IPS-18a (cell line): ENCODE data around the gene SULT6B1.

ENCODE experiments used
- H3K27ac ChIP-seq: one replicate; pipeline ENCODE4 v1.5.1; 2013; ENCODE audit warnings: low read length
- H3K27me3 ChIP-seq: one replicate; pipeline ENCODE4 v1.6.1; 2013; ENCODE audit warnings: mild to moderate bottlenecking, low read length; ENCODE audit not compliant: control insufficient read depth, insufficient read depth
- H3K36me3 ChIP-seq: one replicate; pipeline ENCODE4 v1.6.1; 2013; ENCODE audit warnings: low read depth, low read length; ENCODE audit not compliant: control insufficient read depth
- H3K4me1 ChIP-seq: one replicate; pipeline ENCODE4 v1.6.1; 2013; ENCODE audit warnings: low read depth, low read length; ENCODE audit not compliant: control insufficient read depth
- H3K4me3 ChIP-seq: one replicate; pipeline ENCODE4 v1.5.1; 2013; ENCODE audit warnings: low read length
- H3K9ac ChIP-seq: one replicate; pipeline ENCODE4 v1.6.1; 2013; ENCODE audit warnings: mild to moderate bottlenecking, low read length, moderate library complexity
- H3K9me3 ChIP-seq: one replicate; pipeline ENCODE4 v1.6.1; 2013; ENCODE audit warnings: low read depth, low read length; ENCODE audit not compliant: control insufficient read depth

SULT6B1 gene

GRCh38 chr2:37132914-37133313 lies 55.6 kb downstream of the SULT6B1 start:
- Histone ChIP-seq H3K27ac (no peak overlapping the region), H3K9ac (no peak overlapping the region), H3K36me3 (peaks cover 53% of the 10 kb centered on the region), H3K4me1 (no peaks in the 10 kb centered on the region), H3K27me3 (no peaks in the 10 kb centered on the region), H3K4me3 (no peak overlapping the region), H3K9me3 (no peaks in the 10 kb centered on the region)

- peaks cover 20% of the 10 kb centered on the region for H3K36me3 ChIP-seq
- no peak overlapping the region for H3K4me3 ChIP-seq
- no peak overlapping the region for H3K9ac ChIP-seq
Measured at GRCh38 chr2:37125416-37125815, 63.1 kb downstream of the SULT6B1 start.

GRCh38 chr2:37119157-37119556 lies 69.3 kb downstream of the SULT6B1 start:
- Histone ChIP-seq H3K4me3 (no peak overlapping the region), H3K9me3 (no peaks in the 10 kb centered on the region), H3K27ac (no peak overlapping the region), H3K27me3 (no peaks in the 10 kb centered on the region), H3K4me1 (no peaks in the 10 kb centered on the region), H3K36me3 (peaks cover 8% of the 10 kb centered on the region), H3K9ac (no peak overlapping the region)

More at GRCh38 chr2:37125416-37125815, 63.1 kb downstream of the SULT6B1 start:
- no peaks in the 10 kb centered on the region for H3K27me3 ChIP-seq
- no peak overlapping the region for H3K27ac ChIP-seq
- H3K9me3 ChIP-seq, result no peaks in the 10 kb centered on the region
- no peaks in the 10 kb centered on the region for H3K4me1 ChIP-seq
